Vagina (tissue), 2 donors: Measurements from ENCODE around the gene DPYSL5.

Source experiments
- CTCF ChIP-seq, 3 experiments: fragments of 450-650 bp in 2 of 3; fragments of 200-600 bp in 1 of 3; sonication (generic) in 1 of 3; IDR thresholded peaks; one replicate each; pipeline ENCODE4 v1.5.1; 2017 to 2019; ENCODE audit warnings: antibody characterized with exemption in 3 of 3, mild to moderate bottlenecking in 2 of 3, moderate library complexity in 2 of 3
- POLR2A ChIP-seq, 2 donors: fragments of 450-650 bp; IDR thresholded peaks; one replicate each; pipeline ENCODE4 v1.6.1; 2017; ENCODE audit warnings: antibody characterized with exemption in 2 of 2, mild to moderate bottlenecking in 2 of 2, moderate library complexity in 2 of 2

GRCh38 chr2:26859622-26860021, 11.7 kb downstream of the DPYSL5 start:
- no peak for TF ChIP-seq CTCF (IDR thresholded peaks at IDR 0.05)
- TF ChIP-seq POLR2A (IDR thresholded peaks at IDR 0.05), result no peak
